Activated naive CD4-positive, alpha-beta T cell treated with anti-CD3 and anti-CD28 coated beads, Interleukin-2, amount 50 U/mL, for 72 hours (primary cell): ENCODE measurements around the gene WDR7. TPM values are rescaled to one million over a fixed set of nuclear protein-coding genes. Genes with fewer than 3 reads are reported as not detected.

ENCODE experiments used
- ATAC-seq, 2 donors: fragments of 150-1000 bp; cut with Tn5 transposase; 2 replicates each; pipeline ENCODE4 v1.10.0; 2021; ENCODE audit warnings: mild to moderate bottlenecking in 2 of 2, moderate library complexity in 2 of 2
- DNase-seq, 2 donors: peaks; one replicate each; pipeline ENCODE4 v3.0.0; 2021 to 2022; ENCODE audit warnings: low spot score in 2 of 2
- H3K27ac Mint-ChIP-seq, 2 donors: one replicate each; pipeline ENCODE4 v1.8.0; 2022; ENCODE audit warnings: mild to moderate bottlenecking in 2 of 2, mixed read lengths in 2 of 2
- H3K36me3 Mint-ChIP-seq, 2 donors: one replicate each; pipeline ENCODE4 v1.8.0; 2022; ENCODE audit warnings: mixed read lengths in 2 of 2
- H3K9me3 Mint-ChIP-seq, 2 donors: one replicate each; pipeline ENCODE4 v1.8.0; 2022; ENCODE audit warnings: mixed read lengths in 2 of 2
- total RNA-seq, 2 donors: library from RNA; stranded (reverse); gene quantifications; one replicate each; pipeline ENCODE4 v1.2.3, GENCODE V29; 2022

The WDR7 gene
- total RNA-seq, 2 donors from 2014 or later: 21.9 to 33.7 TPM

DNA sequence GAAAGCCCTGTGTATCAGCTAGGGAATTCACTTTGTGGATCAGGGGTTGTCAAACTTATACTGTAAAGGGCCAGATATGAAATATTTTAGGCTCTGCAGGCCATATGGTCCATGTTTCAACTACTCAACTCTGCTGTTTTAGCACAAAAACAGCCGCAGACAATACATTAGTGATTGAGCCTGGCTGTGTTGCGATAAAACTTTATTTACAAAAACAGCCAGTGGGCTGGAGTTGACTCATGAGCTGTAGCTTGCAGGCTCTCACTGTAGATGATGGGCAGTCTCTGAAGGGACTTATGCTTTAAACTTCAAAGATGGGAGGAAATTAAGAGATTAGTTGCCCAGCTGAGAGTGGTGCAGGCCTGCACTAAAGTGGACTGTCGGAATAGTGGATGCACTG is 33.1 kb downstream of the WDR7 start:
- Mint-ChIP-seq H3K27ac (no peak overlapping the region), H3K9me3 (no peaks in the 10 kb centered on the region), H3K36me3 (no peaks in the 10 kb centered on the region)
- ATAC-seq (no peak), DNase-seq (no peak)

DNA sequence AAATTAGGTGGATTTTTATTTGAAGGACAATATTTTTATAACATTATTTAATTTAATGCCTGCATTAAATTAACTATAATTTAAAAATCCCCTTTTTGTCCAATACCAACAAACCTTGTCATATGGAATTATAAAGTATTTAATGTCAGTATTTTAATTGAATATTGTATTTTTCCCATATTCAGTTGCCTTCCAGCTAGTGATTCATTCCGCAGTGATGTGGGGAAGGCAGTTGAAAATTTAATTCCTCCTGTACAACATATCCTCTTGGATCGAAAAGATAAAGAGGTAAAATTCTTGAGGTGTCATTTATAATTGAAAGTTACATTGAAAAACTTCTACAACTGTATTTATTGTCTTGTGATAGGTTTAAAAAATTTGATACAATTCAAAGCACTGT is 40.4 kb downstream of the WDR7 start:
- no peaks in the 10 kb centered on the region for H3K9me3 Mint-ChIP-seq
- no peak overlapping the region for H3K27ac Mint-ChIP-seq
- ATAC-seq: no peak
- DNase-seq: no peak
- H3K36me3 Mint-ChIP-seq: no peaks in the 10 kb centered on the region

DNA sequence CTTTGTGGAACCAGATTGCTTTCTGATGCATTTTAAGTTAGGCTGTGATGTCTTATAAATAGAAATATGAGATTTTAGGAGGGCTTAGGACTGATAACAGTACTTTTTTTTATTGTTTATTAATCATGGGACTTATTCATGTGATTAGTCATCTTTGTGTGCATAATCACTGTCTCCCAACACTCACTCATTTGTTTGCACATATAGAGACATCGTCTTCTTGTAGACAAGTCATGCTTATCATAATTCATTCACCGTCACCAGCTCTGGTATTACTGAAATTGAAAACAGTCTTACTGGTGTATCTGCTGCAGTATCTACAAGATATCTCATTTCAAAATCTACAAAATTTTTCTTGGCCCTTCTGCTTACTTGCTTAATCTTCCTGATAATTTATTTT is 45.8 kb downstream of the WDR7 start:
- no peak overlapping the region for H3K27ac Mint-ChIP-seq
- no peak for DNase-seq
- H3K9me3 Mint-ChIP-seq: no peaks in the 10 kb centered on the region
- no peak for ATAC-seq
- H3K36me3 Mint-ChIP-seq: no peaks in the 10 kb centered on the region

DNA sequence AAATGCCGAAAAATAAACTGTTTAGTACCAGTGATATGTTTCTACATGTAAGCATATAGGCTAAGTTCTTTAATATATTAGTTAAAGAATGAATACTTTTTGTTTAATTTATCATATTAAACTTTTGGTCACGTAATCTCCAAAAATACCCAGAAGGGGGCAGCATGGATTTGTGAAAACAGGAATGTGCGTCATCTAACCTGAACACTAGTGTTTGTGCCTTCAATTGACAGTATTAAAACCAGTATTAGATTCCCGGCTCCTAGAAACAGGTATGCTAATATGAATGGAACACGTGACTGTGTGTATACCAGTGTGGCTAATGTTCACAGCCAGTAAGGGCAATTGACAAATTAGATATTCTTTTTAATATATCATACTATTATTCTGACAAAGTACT is 51.8 kb downstream of the WDR7 start:
- ATAC-seq: no peak
- no peak overlapping the region for H3K27ac Mint-ChIP-seq
- DNase-seq: peak in 1 of 2 donors; percentile 25
- H3K36me3 Mint-ChIP-seq: no peaks in the 10 kb centered on the region
- no peaks in the 10 kb centered on the region for H3K9me3 Mint-ChIP-seq

DNA sequence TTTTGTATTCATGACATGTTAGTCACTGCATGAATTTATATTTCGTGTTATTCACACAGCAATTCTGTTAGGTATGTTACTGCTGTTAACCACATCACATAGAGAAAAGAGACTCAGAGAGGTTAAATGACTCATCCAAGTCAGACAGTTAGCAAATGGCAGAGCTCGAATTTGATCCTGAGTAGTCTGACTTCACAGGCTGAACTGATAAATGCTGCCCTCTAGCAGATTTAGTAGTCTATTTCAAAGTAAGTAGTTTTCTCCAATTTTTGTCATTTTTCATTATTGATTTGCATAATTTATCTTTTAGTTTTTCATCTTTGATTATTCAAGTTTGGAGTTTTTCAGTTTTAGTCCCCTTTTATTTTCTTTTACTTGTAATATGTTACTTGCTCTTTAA is 58.3 kb downstream of the WDR7 start:
- H3K36me3 Mint-ChIP-seq: no peaks in the 10 kb centered on the region
- no peak overlapping the region for H3K27ac Mint-ChIP-seq
- peak; percentile 100 for ATAC-seq
- no peaks in the 10 kb centered on the region for H3K9me3 Mint-ChIP-seq
- DNase-seq: peak in 1 of 2 donors; percentile 22

DNA sequence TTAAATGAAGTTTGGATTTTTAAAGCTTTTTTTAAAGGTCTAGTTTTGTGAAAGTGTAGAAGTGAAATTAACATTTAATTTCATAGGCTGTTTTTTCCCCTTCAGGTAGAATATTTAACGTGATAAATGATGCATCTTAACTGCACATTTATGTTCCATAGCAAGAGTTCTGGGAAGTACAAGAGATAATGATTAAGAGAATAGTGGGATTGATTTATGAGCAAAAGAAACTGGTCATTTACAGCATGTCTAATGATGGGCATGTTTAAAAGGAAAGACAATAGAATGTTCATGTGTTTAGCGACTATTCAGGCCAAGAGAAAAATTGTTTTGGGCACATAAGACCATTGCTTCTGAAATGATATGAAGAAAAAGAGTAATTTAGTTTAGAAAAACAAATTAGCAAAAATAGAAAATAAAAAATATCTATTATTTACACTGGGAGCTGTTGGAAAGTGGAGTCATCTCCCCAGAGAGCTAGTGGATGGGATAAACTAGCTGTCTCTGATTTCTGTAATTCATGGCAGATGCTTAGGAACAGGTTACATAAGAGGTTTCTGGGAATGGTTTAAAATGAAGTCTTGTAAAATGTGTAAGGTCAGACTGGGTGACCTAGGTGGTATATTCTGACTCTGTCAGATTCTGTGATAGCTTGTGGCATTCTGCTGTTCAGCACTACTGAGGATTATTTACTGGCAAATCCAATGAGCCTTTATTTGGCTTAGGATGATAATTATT is 60.7 kb downstream of the WDR7 start:
- Mint-ChIP-seq H3K9me3 (no peaks in the 10 kb centered on the region), H3K27ac (no peak overlapping the region), H3K36me3 (no peaks in the 10 kb centered on the region)
- no peak for DNase-seq
- ATAC-seq: no peak

DNA sequence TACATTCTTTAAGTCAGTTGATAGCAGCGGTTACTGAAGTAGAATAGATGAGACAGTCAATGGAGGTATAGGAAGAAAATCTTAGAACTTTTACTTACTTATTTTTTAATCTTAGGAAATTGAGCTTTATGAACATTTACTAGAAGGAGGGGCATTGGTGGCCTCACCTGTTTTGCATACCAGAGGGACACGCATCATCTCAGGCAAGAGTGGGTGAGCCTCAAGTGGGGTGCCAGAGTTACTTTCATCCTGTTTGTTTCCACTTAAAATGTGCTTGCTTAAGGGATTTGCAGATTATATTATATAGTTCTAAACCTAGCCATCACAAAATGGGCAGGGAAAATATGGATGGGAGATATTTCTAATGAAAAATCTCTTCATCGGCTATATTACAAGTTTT is 61.6 kb downstream of the WDR7 start:
- no peaks in the 10 kb centered on the region for H3K9me3 Mint-ChIP-seq
- H3K36me3 Mint-ChIP-seq: no peaks in the 10 kb centered on the region

DNA sequence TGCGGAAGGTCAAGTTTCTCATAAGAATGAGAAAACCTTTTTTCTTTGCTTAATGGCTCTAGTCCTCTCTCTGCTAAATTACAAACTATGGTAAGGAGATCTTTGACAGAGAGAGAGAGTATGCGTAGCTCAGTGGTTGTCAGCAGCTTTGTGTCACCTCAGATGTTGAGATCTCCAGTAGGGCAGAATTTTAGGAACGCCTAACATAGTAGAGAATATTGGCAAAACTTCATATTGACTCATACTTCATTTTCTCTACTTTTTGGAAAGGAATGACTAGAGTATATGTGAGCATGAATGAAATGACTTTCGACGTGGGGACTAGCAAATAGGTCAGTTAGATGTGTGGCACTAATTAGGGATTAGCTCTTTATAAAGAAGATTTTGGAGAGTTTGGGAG is 64.0 kb downstream of the WDR7 start:
- no peak overlapping the region for H3K27ac Mint-ChIP-seq
- no peaks in the 10 kb centered on the region for H3K9me3 Mint-ChIP-seq
- peak in 1 of 2 donors; percentile 31 for ATAC-seq
- H3K36me3 Mint-ChIP-seq: no peaks in the 10 kb centered on the region
- DNase-seq: no peak

More for the DNA sequence above, 61.6 kb downstream of the WDR7 start:
- no peak overlapping the region for H3K27ac Mint-ChIP-seq
- DNase-seq (no peak), ATAC-seq (no peak)

DNA sequence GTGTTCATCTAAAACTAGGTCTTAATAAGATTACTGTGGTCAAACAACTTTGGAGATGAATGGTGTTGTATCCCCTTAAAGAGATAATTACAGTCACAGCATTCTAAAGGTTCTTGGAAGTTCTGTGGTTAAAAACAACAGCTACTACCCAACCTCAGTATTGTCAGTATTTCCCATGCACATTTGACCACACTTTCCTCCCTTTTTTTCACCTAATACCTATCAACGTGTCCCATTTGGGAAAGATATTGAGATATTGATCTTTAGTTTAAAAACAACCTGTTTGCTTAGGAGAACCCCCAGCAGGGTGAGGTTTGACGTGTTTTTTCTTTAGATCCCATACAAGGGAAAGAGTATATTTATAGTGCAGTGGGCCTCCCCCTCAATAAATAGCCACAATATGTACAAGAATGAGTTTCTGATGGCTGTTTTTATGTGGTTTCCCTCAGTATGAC is 65.6 kb downstream of the WDR7 start:
- Mint-ChIP-seq H3K9me3 (no peaks in the 10 kb centered on the region), H3K36me3 (peaks cover 0 to under 1% of the 10 kb centered on the region in 2 donors), H3K27ac (no peak overlapping the region)
- ATAC-seq (peak; percentile 26 to 87), DNase-seq (no peak)

DNA sequence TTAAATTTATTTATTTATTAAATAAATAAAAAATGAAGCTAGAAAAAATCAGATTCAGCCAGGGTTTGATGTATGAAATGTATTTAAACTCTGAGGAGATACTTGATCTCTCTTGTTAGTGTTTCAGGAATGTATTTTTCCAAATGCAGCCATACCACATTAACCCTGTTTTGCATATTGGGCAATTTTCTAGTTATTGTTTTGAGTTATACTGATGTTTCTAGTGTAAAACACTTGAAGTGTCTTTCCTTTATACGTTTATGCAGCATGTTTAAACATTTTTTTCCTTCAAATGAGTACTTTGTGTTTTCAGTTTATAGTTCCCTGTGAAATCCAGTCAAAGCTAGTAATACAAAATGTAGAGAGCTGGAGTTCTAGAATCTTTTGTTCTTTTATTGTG is 69.9 kb downstream of the WDR7 start:
- ATAC-seq (no peak), DNase-seq (no peak)
- Mint-ChIP-seq H3K27ac (no peak overlapping the region), H3K9me3 (no peaks in the 10 kb centered on the region), H3K36me3 (peaks cover 11% of the 10 kb centered on the region in 2 donors)

DNA sequence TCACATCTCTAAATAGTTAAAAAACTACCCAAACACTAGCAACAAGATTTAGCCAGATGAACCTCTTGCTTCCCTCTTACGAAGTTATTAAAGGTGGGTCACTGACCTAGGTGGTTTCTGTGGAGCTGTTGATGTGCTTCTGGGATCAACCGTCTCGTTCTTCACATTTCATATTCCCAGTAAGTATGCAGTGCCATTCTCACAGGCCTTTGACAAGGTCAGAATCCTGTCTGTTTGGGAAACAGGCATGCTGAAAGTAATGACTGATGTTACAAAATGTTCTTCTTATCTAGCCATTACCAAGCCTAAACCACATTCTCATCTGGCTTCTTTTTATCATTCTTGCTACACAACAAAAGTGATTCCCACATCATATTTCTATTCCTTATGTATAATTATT is 70.3 kb downstream of the WDR7 start:
- ATAC-seq (no peak), DNase-seq (no peak)
- peaks cover 11 to 13% of the 10 kb centered on the region in 2 donors for H3K36me3 Mint-ChIP-seq

DNA sequence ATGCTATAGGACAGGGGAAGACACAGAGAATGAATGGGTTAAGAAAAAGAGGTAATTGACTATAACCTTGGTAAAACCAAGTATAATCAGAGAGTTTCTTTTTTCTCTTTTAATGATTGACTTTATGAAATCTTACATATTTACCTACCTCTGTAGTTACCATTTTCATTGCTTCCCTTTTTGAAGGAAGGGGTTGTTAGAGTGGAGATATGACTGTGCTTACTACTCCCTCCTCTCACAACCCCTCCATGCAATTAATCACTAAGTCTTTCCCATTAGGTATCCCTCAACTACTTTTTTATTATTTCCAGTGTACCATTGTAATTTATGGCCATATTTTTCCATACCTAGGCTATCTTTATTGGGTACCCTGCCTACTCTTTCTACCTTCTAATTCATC is 71.4 kb downstream of the WDR7 start:
- no peaks in the 10 kb centered on the region for H3K9me3 Mint-ChIP-seq
- peaks cover 17 to 21% of the 10 kb centered on the region in 2 donors for H3K36me3 Mint-ChIP-seq
- H3K27ac Mint-ChIP-seq: no peak overlapping the region
- no peak for DNase-seq
- ATAC-seq: no peak

More for the DNA sequence above, 70.3 kb downstream of the WDR7 start:
- H3K9me3 Mint-ChIP-seq: no peaks in the 10 kb centered on the region
- H3K27ac Mint-ChIP-seq: no peak overlapping the region

DNA sequence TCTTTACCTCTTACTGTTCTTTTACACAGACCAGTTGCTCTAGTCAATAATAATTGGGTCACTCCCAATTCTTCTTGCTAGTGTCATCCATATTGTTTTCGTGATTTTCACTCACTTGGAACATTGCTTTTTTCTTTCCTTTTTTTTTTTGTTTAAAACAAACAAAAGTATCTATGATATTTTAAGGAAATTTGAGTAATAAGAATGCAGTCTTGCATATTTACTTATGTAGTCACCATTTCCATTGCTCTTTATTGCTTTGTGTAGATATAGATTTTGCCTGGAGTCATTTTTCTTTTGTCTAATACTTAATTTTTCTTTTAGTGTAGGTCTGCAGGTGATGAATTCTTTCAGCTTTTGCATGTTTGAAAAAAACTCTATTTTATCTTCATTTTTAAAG is 71.9 kb downstream of the WDR7 start:
- no peak for DNase-seq
- H3K36me3 Mint-ChIP-seq: peaks cover 17 to 27% of the 10 kb centered on the region in 2 donors
- no peak overlapping the region for H3K27ac Mint-ChIP-seq
- H3K9me3 Mint-ChIP-seq: no peaks in the 10 kb centered on the region
- ATAC-seq: no peak

DNA sequence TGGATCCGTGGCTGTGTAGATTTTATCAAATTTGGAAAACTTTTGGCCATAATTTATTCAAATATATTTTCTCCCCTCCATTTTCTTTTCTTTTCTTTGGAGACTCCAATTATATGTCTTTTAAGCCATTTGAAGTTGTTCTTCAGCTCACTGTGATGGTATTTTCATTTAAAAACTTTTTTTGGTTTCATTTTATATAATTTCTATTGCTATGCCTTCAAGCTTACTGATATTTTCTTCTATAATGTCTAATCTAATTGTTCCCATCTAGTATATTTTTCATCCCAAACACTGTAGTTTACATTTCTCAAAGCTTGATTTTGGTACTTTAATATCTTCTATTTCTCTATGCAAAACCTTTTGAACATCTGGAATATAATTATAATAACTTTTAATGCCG is 72.5 kb downstream of the WDR7 start:
- Mint-ChIP-seq H3K27ac (no peak overlapping the region), H3K36me3 (peaks cover 17 to 33% of the 10 kb centered on the region in 2 donors), H3K9me3 (no peaks in the 10 kb centered on the region)
- DNase-seq (no peak), ATAC-seq (no peak)

DNA sequence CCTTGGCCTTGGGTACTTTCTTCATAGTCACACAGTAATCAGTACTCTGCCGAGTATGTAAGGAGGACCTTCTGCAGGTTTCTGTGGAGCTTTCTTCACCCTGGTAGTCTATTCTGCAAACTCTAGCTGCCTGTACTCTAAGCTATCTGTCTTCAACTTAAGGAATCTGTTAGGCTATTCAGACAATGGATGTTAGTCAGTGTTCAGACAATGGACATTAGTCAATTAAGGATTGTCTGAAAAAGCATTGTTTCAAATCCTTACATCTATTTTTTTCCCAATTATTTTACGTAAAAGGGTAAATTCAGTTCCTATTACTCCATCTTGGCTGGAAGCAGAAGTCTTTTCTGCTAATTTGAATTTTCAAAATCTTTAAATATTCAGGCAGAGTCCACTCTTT is 75.7 kb downstream of the WDR7 start:
- H3K27ac Mint-ChIP-seq: peak overlapping the region in 1 of 2 donors; percentile 78
- H3K36me3 Mint-ChIP-seq: peaks cover 23 to 33% of the 10 kb centered on the region in 2 donors
- no peaks in the 10 kb centered on the region for H3K9me3 Mint-ChIP-seq

DNA sequence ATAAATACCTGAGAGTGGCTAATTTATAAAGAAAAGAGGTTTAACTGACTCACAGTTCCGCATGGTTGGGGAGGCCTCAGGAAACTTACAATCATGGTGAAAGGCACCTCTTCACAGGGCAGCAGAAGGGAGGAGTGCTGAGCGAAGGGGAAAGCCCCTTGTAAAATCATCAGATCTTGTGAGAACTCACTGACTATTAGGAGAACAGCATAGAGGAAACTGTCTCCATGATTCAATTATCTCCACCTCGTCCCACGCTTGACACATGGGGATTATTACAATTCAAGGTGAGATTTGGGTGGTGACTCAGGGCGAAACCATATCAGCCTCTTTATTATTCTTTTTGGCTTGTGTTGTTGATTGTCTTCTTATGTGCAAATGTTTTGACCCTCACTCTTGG is 76.2 kb downstream of the WDR7 start:
- peaks cover 21 to 30% of the 10 kb centered on the region in 2 donors for H3K36me3 Mint-ChIP-seq
- H3K9me3 Mint-ChIP-seq: no peaks in the 10 kb centered on the region
- ATAC-seq (peak; percentile 99), DNase-seq (no peak)
- peak overlapping the region in 1 of 2 donors; percentile 78 for H3K27ac Mint-ChIP-seq

More for the DNA sequence above, 75.7 kb downstream of the WDR7 start:
- DNase-seq (no peak), ATAC-seq (no peak)

DNA sequence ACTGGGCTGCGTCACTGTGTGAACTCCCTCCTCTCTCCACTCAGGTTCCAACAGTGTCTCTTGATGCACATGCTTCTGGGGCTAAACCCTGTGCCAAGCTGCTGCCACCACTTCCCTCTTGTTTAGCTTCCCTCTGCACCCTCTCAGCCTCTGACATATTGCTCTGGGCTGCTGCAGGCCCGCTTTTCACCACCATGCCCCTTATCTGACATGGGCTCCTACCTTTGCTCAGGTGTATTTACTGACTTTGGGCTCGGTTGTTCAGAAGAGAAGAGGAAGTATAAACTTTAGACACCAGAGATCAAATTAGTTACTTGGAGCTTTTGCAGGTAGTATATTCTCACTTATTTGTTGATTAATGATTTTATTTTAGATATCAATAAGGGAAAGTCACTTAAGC is 77.6 kb downstream of the WDR7 start:
- no peak for ATAC-seq
- no peak for DNase-seq
- Mint-ChIP-seq H3K36me3 (peaks cover 16 to 25% of the 10 kb centered on the region in 2 donors), H3K9me3 (no peaks in the 10 kb centered on the region), H3K27ac (no peak overlapping the region)

DNA sequence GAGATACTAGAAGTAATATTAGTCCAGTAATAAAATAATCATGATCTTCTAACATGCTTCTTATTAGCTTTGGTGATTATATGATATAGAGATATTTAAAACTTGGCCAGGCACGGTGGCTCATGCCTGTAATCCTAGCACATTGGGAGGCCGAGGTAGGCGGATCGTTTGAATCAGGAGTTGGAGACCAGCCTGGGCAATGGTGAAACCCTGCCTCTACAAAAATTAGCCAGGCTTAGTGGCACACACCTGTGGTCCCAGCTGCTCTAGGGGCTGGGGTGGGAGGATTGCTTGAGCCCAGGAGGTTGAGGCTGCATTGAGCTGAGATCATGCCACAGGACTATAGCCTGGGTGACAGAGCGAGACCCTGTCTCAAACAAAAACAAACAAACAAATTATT is 87.0 kb downstream of the WDR7 start:
- DNase-seq: no peak
- ATAC-seq: no peak
- peaks cover 0 to 20% of the 10 kb centered on the region in 2 donors for H3K36me3 Mint-ChIP-seq
- no peaks in the 10 kb centered on the region for H3K9me3 Mint-ChIP-seq
- no peak overlapping the region for H3K27ac Mint-ChIP-seq
